CD4-positive, alpha-beta T cell treated with Interleukin-6 for 4 hours (primary cell): ENCODE measurements around the gene MEF2A.
"Not testable (repeated sequence)": the region's sequence is repeated elsewhere in the genome, so short reads cannot be mapped to it uniquely, and the experiment has no call there.

Source experiments
- DNase-seq: peaks from one replicate; pipeline ENCODE4 v3.0.0-alpha.2; 2020; ENCODE audit warnings: mixed read lengths

MEF2A gene

GRCh38 chr15:99732751-99733267, 167.0 kb downstream of the MEF2A start:
- DNase-seq = no peak

GRCh38 chr15:99733268-99734039, 167.7 kb downstream of the MEF2A start, which contains the start of gene LYSMD4:
Gene LYSMD4, minus strand, starts transcription at chr15:99733437. Its CDS starts 1,438 bp downstream, at chr15:99731999.
- DNase-seq = peak; percentile 99

- DNase-seq = not testable (repeated sequence)
These were observed 168.2 kb downstream of the MEF2A start for GRCh38 chr15:99734040-99734291.

- no peak for DNase-seq
These were observed 168.8 kb downstream of the MEF2A start for GRCh38 chr15:99734575-99734974.

GRCh38 chr15:99735868-99736267, 170.1 kb downstream of the MEF2A start:
- no peak for DNase-seq

- no peak for DNase-seq
These were observed 170.9 kb downstream of the MEF2A start for GRCh38 chr15:99736702-99737101.

- DNase-seq = no peak
These were observed 172.4 kb downstream of the MEF2A start for GRCh38 chr15:99738021-99738847.

- no peak for DNase-seq
These were observed 176.1 kb downstream of the MEF2A start for GRCh38 chr15:99741835-99742234.

GRCh38 chr15:99744142-99744541, 178.4 kb downstream of the MEF2A start:
- no peak for DNase-seq

- no peak for DNase-seq
These were observed 179.7 kb downstream of the MEF2A start for GRCh38 chr15:99745370-99746086.

- DNase-seq = no peak
These were observed 183.6 kb downstream of the MEF2A start for GRCh38 chr15:99749386-99749785.

- not testable (repeated sequence) for DNase-seq
These were observed 184.5 kb downstream of the MEF2A start for GRCh38 chr15:99750326-99750725.

GRCh38 chr15:99752556-99752955, 186.8 kb downstream of the MEF2A start:
- DNase-seq = no peak

GRCh38 chr15:99753066-99753465, 187.3 kb downstream of the MEF2A start:
- no peak for DNase-seq

- peak; percentile 52 for DNase-seq
These were observed 190.1 kb downstream of the MEF2A start for GRCh38 chr15:99755692-99756409.

- no peak for DNase-seq
These were observed 196.5 kb downstream of the MEF2A start for GRCh38 chr15:99762288-99762687.

- no peak for DNase-seq
These were observed 198.0 kb downstream of the MEF2A start for GRCh38 chr15:99763827-99764226.

- no peak for DNase-seq
These were observed 198.7 kb downstream of the MEF2A start for GRCh38 chr15:99764522-99764921.
